Measurements from ENCODE around the gene DNAH3.

GRCh38 chr16:21037168-21037567 is 113.5 kb downstream of the DNAH3 start:
- TF ChIP-seq CTCF (IDR thresholded peaks at IDR 0.05) = no peak
- TF ChIP-seq POLR2A (IDR thresholded peaks at IDR 0.05) = no peak
